Activated CD4-positive, alpha-beta T cell treated with anti-CD3 and anti-CD28 coated beads, Interleukin-2, amount 50 U/mL, for 48 hours (primary cell): ENCODE data around the gene SLC16A1.
A peak's percentile ranks its signal among the peaks of the same experiment; 100 is the strongest.
"Not testable (repeated sequence)": the region's sequence is repeated elsewhere in the genome, so short reads cannot be mapped to it uniquely, and the experiment has no call there.

Source experiments
- DNase-seq, 2 experiments: peaks; one replicate each; pipeline ENCODE4 v3.0.0-alpha.2; 2020

Gene SLC16A1, protein sequence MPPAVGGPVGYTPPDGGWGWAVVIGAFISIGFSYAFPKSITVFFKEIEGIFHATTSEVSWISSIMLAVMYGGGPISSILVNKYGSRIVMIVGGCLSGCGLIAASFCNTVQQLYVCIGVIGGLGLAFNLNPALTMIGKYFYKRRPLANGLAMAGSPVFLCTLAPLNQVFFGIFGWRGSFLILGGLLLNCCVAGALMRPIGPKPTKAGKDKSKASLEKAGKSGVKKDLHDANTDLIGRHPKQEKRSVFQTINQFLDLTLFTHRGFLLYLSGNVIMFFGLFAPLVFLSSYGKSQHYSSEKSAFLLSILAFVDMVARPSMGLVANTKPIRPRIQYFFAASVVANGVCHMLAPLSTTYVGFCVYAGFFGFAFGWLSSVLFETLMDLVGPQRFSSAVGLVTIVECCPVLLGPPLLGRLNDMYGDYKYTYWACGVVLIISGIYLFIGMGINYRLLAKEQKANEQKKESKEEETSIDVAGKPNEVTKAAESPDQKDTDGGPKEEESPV

GRCh38 chr1:112955773-112956543 is at the start of gene SLC16A1:
Gene SLC16A1, minus strand, starts transcription at chr1:112956196. Its CDS starts 26,888 bp downstream, at chr1:112929308.
- DNase-seq = peak; percentile 89 to 92

GRCh38 chr1:113003751-113004690 is 48.0 kb upstream of the SLC16A1 start:
- DNase-seq = no peak

DNA sequence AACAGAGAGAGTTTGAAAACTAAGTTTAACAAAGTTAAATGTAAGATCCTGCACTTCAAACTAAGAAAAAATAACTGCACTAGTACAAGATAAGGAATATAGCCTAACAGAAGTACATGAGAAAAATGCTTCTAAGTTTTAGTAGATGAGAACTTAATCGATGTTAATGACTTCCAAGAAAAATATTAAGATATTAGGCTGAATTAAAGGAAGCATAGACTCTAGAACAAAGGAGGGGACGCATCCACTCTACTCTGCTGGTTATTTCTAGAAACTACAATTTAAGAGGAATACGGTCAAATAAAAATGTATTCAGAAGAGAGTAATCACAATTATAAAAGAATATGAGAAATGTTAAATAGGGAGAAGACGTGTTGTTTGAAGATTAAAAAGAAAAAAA is 46.3 kb upstream of the SLC16A1 start:
- DNase-seq = no peak

DNA sequence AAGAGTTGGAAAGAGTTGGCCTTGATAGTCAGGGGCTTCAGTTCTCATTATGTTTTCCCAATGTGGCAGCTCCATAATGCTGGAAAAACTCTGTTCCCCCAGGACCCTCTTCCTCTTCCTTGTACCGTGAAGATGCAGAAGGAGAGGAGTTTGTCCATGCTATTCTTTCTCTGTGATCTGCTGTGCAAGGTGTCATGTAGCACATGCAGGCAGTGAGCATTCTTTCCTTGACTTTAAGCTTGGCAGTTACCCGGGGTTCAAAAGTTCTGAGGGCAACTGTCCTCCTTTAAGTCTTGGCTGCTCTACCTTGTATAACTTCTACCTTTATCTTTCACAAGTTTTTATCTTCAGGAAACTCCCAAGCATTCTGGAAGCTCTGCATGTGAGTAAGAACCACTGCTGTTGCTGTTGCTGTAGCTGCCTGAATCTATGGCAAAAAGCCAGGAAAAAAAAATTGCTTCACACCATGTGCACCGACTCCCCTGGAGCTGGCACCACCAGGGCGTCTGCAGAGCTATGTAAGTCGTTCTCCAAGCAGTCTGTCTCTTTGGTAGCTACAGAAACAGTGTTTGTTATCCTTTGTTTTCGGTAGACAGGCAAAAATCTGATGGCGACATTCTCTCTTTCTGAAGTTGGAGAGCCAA is 42.7 kb upstream of the SLC16A1 start:
- DNase-seq = no peak

GRCh38 chr1:112997781-112998180 is 41.8 kb upstream of the SLC16A1 start:
- no peak for DNase-seq

DNA sequence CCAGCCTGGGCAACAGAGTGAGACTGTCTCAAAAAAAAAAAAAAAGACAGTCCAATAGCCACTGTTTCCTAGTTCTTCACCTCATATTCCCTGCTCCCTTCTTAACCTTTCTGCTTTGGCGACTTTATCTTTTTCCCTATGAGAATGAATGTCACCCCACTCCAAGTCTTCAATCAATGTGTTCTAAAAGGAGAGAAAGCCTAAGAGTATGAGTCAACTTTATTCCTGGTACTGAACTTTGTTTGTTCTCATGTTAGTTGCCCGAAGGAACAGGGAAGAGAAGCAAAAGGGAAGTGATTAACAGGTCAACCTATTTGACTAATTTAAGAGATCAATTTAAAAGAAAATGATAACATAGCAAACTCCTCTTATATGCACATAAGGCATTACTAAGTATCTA is 39.9 kb upstream of the SLC16A1 start:
- no peak for DNase-seq

- not testable (repeated sequence) for DNase-seq
Measured at GRCh38 chr1:112995021-112995420, 39.0 kb upstream of the SLC16A1 start.

DNA sequence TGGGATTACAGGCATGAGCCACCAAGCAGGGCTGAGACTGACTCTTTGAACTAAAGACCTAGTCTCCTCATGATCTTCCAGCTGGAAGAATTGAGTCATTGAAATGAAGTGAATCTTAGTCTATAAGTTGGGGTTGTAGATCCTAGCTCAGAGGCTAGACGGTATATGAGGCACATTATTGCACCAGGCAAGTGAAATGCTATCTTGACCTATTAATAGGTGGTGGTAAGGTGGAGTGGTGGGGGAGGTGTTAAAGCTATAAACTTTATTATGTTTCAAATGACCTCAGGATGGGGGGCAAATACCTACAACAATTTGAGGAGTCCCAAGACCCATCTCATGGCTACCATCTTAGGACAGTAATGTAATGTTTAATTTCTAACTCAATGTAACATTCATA is 36.8 kb upstream of the SLC16A1 start:
- no peak for DNase-seq

GRCh38 chr1:112991402-112992120 is 35.6 kb upstream of the SLC16A1 start:
- no peak for DNase-seq

DNA sequence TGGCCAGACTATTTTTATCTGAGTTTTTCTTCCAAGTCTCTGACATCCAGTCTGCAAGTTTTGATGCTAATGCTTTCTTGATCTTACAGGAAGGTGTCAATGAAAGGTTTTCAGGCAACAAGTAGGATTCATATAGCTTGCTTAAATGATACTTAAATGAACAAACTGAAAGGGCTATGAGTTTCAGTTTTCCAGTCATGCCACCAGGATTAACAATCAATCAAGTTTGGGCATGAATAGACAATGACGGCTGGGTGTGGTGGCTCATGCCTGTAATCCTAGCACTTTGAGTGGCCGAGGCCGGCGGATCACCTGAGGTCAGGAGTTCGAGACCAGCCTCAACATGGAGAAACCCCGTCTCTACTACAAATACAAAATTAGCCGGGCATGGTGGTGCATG is 34.3 kb upstream of the SLC16A1 start:
- no peak for DNase-seq

- DNase-seq = no peak
Measured at GRCh38 chr1:112988367-112988766, 32.4 kb upstream of the SLC16A1 start.

GRCh38 chr1:112985123-112985522 is 29.1 kb upstream of the SLC16A1 start:
- no peak for DNase-seq

DNA sequence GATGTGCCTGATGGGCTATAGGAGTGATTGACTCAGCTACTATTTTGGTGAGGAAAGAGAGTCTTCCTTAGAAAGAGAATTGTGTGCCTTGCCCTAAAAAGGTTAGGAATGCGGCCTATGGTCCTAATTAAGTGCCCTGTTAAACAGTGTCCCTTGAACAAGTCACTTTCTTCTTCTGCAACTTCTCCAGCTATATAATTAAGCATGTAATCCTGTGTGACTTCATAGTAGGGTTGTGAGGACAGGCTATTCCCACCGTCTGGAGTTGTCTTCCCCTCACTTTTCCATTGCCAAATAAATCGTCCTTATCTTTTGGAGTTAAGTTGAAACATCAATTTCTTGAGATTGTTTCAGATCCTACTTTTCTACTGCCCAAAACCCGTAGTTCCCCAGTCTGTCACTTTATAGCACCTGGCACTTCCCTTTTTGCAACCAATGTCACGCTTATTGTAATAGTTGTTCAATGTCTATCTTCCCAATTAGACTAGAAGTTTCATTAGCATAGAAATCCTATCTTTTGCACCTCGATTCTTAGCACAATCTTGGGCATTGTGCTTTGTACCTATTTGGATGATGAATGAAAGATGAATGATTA is 27.6 kb upstream of the SLC16A1 start:
- no peak for DNase-seq

- DNase-seq = no peak
Measured at GRCh38 chr1:112982853-112983536, 27.0 kb upstream of the SLC16A1 start.

DNA sequence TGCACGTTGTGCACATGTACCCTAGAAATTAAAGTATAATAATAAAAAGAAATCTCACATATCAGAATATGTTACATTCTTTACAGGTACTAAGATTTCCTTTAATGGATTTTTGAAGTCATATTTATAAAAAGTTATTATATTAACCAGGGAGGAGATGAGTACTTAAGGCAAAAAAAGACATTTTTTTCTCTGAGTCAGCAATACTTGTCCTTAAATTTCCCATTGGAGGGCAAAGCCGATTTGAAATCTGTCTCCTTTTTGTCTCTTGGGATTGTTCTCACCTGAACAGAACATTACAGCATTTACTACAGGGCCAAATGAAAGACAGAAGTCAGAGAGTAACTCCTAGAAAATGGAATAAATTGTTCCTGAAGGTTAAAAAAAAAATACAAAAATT is 26.3 kb upstream of the SLC16A1 start:
- DNase-seq = no peak

GRCh38 chr1:112981834-112982233 is 25.8 kb upstream of the SLC16A1 start:
- not testable (repeated sequence) for DNase-seq

DNA sequence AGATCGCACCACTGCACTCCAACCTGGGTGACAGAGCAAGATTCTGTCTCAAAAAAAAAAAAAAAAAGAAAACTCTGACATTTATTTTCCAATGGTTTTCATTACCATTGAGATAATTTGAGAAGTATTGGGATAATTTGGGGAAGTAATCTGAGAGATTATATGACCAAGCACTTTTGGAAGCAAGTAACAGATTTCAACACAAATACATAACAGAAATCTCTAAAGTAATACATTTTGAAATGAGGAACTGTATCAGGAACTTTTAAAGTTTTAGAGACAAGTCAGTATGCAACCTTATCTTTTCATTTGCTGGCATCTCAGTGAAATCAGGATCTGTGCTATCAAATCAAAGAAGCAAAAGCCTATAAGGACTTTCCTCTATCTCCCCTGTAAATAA is 25.4 kb upstream of the SLC16A1 start:
- no peak for DNase-seq

- no peak for DNase-seq
Measured at GRCh38 chr1:112975336-112975735, 19.3 kb upstream of the SLC16A1 start.

- no peak for DNase-seq
Measured at GRCh38 chr1:112974646-112975045, 18.6 kb upstream of the SLC16A1 start.

- no peak for DNase-seq
Measured at GRCh38 chr1:112973788-112974187, 17.8 kb upstream of the SLC16A1 start.

- no peak for DNase-seq
Measured at GRCh38 chr1:112971006-112971405, 15.0 kb upstream of the SLC16A1 start.
